ENCODE data around the gene PBX3. TPM values are rescaled to one million over a fixed set of nuclear protein-coding genes. Genes with fewer than 3 reads are reported as not detected.

The PBX3 gene
- total RNA-seq, 1 experiment from 2014 or later = 39.0 TPM

GRCh38 chr9:125726456-125727132 lies 20.6 kb upstream of the PBX3 start:
- ChIA-PET CTCF (no interaction called here), POLR2A (no interaction called here)
- in situ Hi-C loops (cut with HindIII; ENCODE audit: low pct_unique_long_range_greater_than_20kb, low sequenced_read_pairs) = no loop called here
- intact Hi-C loops (cut with micrococcal nuclease; ENCODE audit: unreplicated experiment) = no loop called here
- ATAC-seq (no peak), DNase-seq (ENCODE audit: low read depth, low spot score) (no peak)
- no TSS peak for BruUV-seq (replicated peaks)
- Histone ChIP-seq H3K36me3 (ENCODE audit: control insufficient read depth, insufficient read depth, low read length) (no peaks in the 10 kb centered on the region), H3K27ac (ENCODE audit: low read length) (no peak overlapping the region), H3K4me3 (ENCODE audit: low read depth in 2 of 2, low read length in 2 of 2) (no peak overlapping the region), H3K4me1 (ENCODE audit: control insufficient read depth, insufficient read depth, low read length) (no peaks in the 10 kb centered on the region), H3K27me3 (ENCODE audit: control insufficient read depth, insufficient read depth, low read length) (no peaks in the 10 kb centered on the region), H3K9me3 (ENCODE audit: control insufficient read depth, insufficient read depth, low read depth, low read length) (no peaks in the 10 kb centered on the region)
- TF ChIP-seq TCF7L2 (IDR thresholded peaks at IDR 0.05; ENCODE audit: low read depth, low read length) = no peak

GRCh38 chr9:125730168-125730567 lies 17.0 kb upstream of the PBX3 start:
- in situ Hi-C loops (cut with HindIII; ENCODE audit: low pct_unique_long_range_greater_than_20kb, low sequenced_read_pairs) = no loop called here
- intact Hi-C loops (cut with micrococcal nuclease; ENCODE audit: unreplicated experiment) = no loop called here
- no TSS peak for BruUV-seq (replicated peaks)
- Histone ChIP-seq H3K27me3 (ENCODE audit: control insufficient read depth, insufficient read depth, low read length) (no peaks in the 10 kb centered on the region), H3K4me1 (ENCODE audit: control insufficient read depth, insufficient read depth, low read length) (no peaks in the 10 kb centered on the region), H3K36me3 (ENCODE audit: control insufficient read depth, insufficient read depth, low read length) (no peaks in the 10 kb centered on the region), H3K27ac (ENCODE audit: low read length) (no peak overlapping the region), H3K4me3 (ENCODE audit: low read depth in 2 of 2, low read length in 2 of 2) (no peak overlapping the region), H3K9me3 (ENCODE audit: control insufficient read depth, insufficient read depth, low read depth, low read length) (no peaks in the 10 kb centered on the region)
- ATAC-seq = no peak
- TF ChIP-seq POLR2AphosphoS5 (IDR thresholded peaks at IDR 0.05; ENCODE audit: low read depth, low read length) = no peak
- no peak for TF ChIP-seq TCF7L2 (IDR thresholded peaks at IDR 0.05; ENCODE audit: low read depth, low read length)
- no peak for TF ChIP-seq REST (IDR thresholded peaks at IDR 0.05; ENCODE audit: insufficient read depth in 1 of 2, low read depth in 2 of 2, low read length in 1 of 2)
- no peak for TF ChIP-seq CTCF (IDR thresholded peaks at IDR 0.05)
- no peak for TF ChIP-seq SIN3A (IDR thresholded peaks at IDR 0.05; ENCODE audit: borderline replicate concordance, insufficient read depth, low read depth, low read length)
- POLR2A ChIA-PET = no interaction called here
- CTCF ChIA-PET = no interaction called here
- no peak for DNase-seq (ENCODE audit: low read depth, low spot score)

GRCh38 chr9:125732562-125732961 lies 14.6 kb upstream of the PBX3 start:
- ATAC-seq (no peak), DNase-seq (ENCODE audit: low read depth, low spot score) (no peak)
- intact Hi-C loops (cut with micrococcal nuclease; ENCODE audit: unreplicated experiment) (no loop called here), in situ Hi-C loops (cut with HindIII; ENCODE audit: low pct_unique_long_range_greater_than_20kb, low sequenced_read_pairs) (no loop called here)
- Histone ChIP-seq H3K36me3 (ENCODE audit: control insufficient read depth, insufficient read depth, low read length) (no peaks in the 10 kb centered on the region), H3K27me3 (ENCODE audit: control insufficient read depth, insufficient read depth, low read length) (no peaks in the 10 kb centered on the region), H3K9me3 (ENCODE audit: control insufficient read depth, insufficient read depth, low read depth, low read length) (no peaks in the 10 kb centered on the region), H3K4me3 (ENCODE audit: low read depth in 2 of 2, low read length in 2 of 2) (no peak overlapping the region), H3K27ac (ENCODE audit: low read length) (no peak overlapping the region), H3K4me1 (ENCODE audit: control insufficient read depth, insufficient read depth, low read length) (no peaks in the 10 kb centered on the region)
- TF ChIP-seq POLR2AphosphoS5 (IDR thresholded peaks at IDR 0.05; ENCODE audit: low read depth, low read length) (no peak), SIN3A (IDR thresholded peaks at IDR 0.05; ENCODE audit: borderline replicate concordance, insufficient read depth, low read depth, low read length) (no peak), TCF7L2 (IDR thresholded peaks at IDR 0.05; ENCODE audit: low read depth, low read length) (no peak), REST (IDR thresholded peaks at IDR 0.05; ENCODE audit: insufficient read depth in 1 of 2, low read depth in 2 of 2, low read length in 1 of 2) (peak in 1 of 2 experiments; percentile 65; a peak in 2 of 4 replicates), CTCF (IDR thresholded peaks at IDR 0.05) (no peak)
- ChIA-PET CTCF (no interaction called here), POLR2A (no interaction called here)
- BruUV-seq (replicated peaks) = no TSS peak
